DOHH2 (cell line): ENCODE data around the gene HTR6.

Source experiments
- H3F3A ChIP-seq: fragments of 200-600 bp; sonication (generic), shearing (Covaris generic); 2 replicates; pipeline ENCODE4 v1.6.0; 2016; ENCODE audit warnings: antibody characterized with exemption, mild to moderate bottlenecking; ENCODE audit not compliant: control insufficient read depth, insufficient read depth
- H3K27ac ChIP-seq: fragments of 200-600 bp; sonication (generic); 2 replicates; pipeline ENCODE4 v1.5.1; 2014; ENCODE audit warnings: low read depth, mild to moderate bottlenecking, low read length, moderate library complexity
- H3K27me3 ChIP-seq: fragments of 200-600 bp; sonication (generic); 2 replicates; pipeline ENCODE4 v1.6.1; 2014; ENCODE audit warnings: mild to moderate bottlenecking, low read length, mixed read lengths; ENCODE audit not compliant: control insufficient read depth
- H3K36me3 ChIP-seq: fragments of 200-600 bp; sonication (generic); 2 replicates; pipeline ENCODE4 v1.6.1; 2014; ENCODE audit warnings: mild to moderate bottlenecking, low read length, moderate library complexity, mixed read lengths; ENCODE audit not compliant: control insufficient read depth
- H3K4me1 ChIP-seq: fragments of 200-600 bp; sonication (generic); 2 replicates; pipeline ENCODE4 v1.6.1; 2014; ENCODE audit warnings: mild to moderate bottlenecking, low read length, mixed read lengths; ENCODE audit not compliant: control insufficient read depth
- H3K4me2 ChIP-seq: fragments of 200-600 bp; sonication (generic); 2 replicates; pipeline ENCODE4 v1.6.0; 2014; ENCODE audit warnings: mild to moderate bottlenecking, low read length, moderate library complexity
- H3K4me3 ChIP-seq: fragments of 200-600 bp; sonication (generic); 2 replicates; pipeline ENCODE4 v1.5.1; 2014; ENCODE audit warnings: mild to moderate bottlenecking, low read length, mixed read lengths
- H3K79me2 ChIP-seq: fragments of 200-600 bp; sonication (generic); 2 replicates; pipeline ENCODE4 v1.6.1; 2014; ENCODE audit warnings: mild to moderate bottlenecking, low read length, mixed read lengths; ENCODE audit not compliant: control insufficient read depth
- H3K9me2 ChIP-seq: fragments of 200-600 bp; sonication (generic); replicated peaks from 2 replicates; pipeline ENCODE4 v1.6.1; 2014; ENCODE audit warnings: mild to moderate bottlenecking, low read length, mixed read lengths; ENCODE audit not compliant: control insufficient read depth
- H3K9me3 ChIP-seq: fragments of 200-600 bp; sonication (generic); 2 replicates; pipeline ENCODE4 v1.6.1; 2014; ENCODE audit warnings: antibody characterized with exemption, low read length, mixed read lengths; ENCODE audit not compliant: control insufficient read depth, insufficient read depth
- H4K20me1 ChIP-seq: fragments of 200-600 bp; sonication (generic); 2 replicates; pipeline ENCODE4 v1.6.0; 2014; ENCODE audit warnings: low read depth, mild to moderate bottlenecking, antibody characterized with exemption, low read length, moderate library complexity; ENCODE audit not compliant: control insufficient read depth, insufficient read depth
- EZH2phosphoT487 ChIP-seq: fragments of 200-600 bp; sonication (generic); IDR thresholded peaks from 2 replicates; pipeline ENCODE4 v1.6.1; 2017; ENCODE audit warnings: borderline replicate concordance, mild to moderate bottlenecking, antibody characterized with exemption, low read length, moderate library complexity, mixed read lengths
- TF ChIP-seq, protein P1 (sequence below): fragments of 200-600 bp; sonication (generic); IDR thresholded peaks from one replicate; pipeline ENCODE4 v1.5.1; 2014; ENCODE audit warnings: antibody characterized with exemption, mild to moderate bottlenecking, low read depth, low read length; ENCODE audit not compliant: poor library complexity, severe bottlenecking

HTR6 gene

DNA sequence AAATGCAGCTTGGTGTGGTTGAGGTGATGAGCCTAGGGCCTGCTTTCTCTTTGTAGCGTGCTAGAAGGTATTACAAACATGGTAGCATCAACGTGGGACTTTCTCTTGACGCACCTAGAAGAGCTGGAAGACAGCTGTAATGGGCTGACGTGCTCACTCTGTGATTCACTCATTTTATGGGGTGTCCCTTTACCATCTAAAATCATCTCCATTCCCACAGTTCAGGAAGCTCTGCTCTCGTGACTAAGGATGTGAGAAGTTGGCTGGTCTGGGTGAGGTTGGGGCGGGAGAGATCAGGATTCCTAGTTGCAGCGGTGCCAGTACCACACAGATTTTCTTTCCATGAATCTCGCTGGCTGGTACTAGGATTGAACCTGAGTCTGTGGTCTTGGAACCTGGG, 4.2 kb downstream of the HTR6 start:
- Histone ChIP-seq H3K4me3 (no peak overlapping the region), H3K4me1 (no peaks in the 10 kb centered on the region), H3K79me2 (no peaks in the 10 kb centered on the region), H4K20me1 (no peaks in the 10 kb centered on the region), H3F3A (no peaks in the 10 kb centered on the region), H3K4me2 (no peak overlapping the region), H3K27ac (no peak overlapping the region), H3K36me3 (no peaks in the 10 kb centered on the region), H3K27me3 (peaks cover 32% of the 10 kb centered on the region), H3K9me2 (no peaks in the 10 kb centered on the region), H3K9me3 (no peaks in the 10 kb centered on the region)
- TF ChIP-seq EZH2phosphoT487: no peak
- TF ChIP-seq, protein P1, sequence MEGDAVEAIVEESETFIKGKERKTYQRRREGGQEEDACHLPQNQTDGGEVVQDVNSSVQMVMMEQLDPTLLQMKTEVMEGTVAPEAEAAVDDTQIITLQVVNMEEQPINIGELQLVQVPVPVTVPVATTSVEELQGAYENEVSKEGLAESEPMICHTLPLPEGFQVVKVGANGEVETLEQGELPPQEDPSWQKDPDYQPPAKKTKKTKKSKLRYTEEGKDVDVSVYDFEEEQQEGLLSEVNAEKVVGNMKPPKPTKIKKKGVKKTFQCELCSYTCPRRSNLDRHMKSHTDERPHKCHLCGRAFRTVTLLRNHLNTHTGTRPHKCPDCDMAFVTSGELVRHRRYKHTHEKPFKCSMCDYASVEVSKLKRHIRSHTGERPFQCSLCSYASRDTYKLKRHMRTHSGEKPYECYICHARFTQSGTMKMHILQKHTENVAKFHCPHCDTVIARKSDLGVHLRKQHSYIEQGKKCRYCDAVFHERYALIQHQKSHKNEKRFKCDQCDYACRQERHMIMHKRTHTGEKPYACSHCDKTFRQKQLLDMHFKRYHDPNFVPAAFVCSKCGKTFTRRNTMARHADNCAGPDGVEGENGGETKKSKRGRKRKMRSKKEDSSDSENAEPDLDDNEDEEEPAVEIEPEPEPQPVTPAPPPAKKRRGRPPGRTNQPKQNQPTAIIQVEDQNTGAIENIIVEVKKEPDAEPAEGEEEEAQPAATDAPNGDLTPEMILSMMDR: no peak

DNA sequence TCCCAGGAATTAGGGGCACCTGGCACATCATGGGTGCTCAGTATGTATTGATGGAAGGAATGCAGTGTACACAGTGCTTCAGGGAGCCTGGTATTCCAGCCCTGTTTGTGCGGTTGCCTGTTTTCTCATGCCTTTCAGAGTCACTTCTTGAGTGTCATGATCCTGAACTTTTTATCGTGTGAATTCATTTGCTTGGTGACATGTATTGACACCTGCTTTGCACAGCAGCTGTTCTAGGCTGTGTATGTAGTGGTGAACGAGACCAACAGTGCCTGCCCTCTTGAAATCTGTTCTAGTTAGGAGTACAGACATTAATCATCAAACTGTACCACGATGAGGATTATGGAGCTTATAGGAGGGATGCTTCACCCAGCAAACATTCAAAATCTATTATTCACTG, 6.1 kb downstream of the HTR6 start:
- Histone ChIP-seq H3K9me3 (no peaks in the 10 kb centered on the region), H3K4me3 (no peak overlapping the region), H3K9me2 (no peaks in the 10 kb centered on the region), H4K20me1 (no peaks in the 10 kb centered on the region), H3K4me1 (no peaks in the 10 kb centered on the region), H3K79me2 (no peaks in the 10 kb centered on the region), H3K36me3 (no peaks in the 10 kb centered on the region), H3F3A (no peaks in the 10 kb centered on the region), H3K4me2 (no peak overlapping the region), H3K27ac (no peak overlapping the region), H3K27me3 (peaks cover 18% of the 10 kb centered on the region)
- TF ChIP-seq, protein P1: no peak
- no peak for TF ChIP-seq EZH2phosphoT487

DNA sequence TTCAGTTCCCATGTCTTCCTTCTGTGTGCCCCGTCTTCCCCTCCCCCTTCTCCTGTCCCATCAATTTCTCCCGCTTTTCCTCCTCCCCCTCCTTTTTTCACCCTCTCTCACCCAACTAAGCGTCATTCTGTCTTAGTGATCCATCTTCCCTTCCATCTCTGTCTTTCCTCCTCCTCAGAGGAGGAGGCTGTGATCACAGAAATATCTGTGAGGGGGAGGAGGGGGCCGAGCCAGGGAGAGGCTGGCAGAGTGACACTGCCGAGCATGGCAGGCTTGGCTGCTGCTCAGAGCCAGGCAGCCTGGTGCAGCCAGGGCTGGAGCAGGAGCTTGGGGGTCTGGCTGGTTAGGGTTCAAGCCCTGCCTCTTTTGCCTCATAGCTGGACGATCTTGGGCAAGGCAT, 7.6 kb downstream of the HTR6 start:
- H3K4me2 ChIP-seq: no peak overlapping the region
- no peak overlapping the region for H3K4me3 ChIP-seq
- no peak for TF ChIP-seq EZH2phosphoT487
- TF ChIP-seq, protein P1: no peak

DNA sequence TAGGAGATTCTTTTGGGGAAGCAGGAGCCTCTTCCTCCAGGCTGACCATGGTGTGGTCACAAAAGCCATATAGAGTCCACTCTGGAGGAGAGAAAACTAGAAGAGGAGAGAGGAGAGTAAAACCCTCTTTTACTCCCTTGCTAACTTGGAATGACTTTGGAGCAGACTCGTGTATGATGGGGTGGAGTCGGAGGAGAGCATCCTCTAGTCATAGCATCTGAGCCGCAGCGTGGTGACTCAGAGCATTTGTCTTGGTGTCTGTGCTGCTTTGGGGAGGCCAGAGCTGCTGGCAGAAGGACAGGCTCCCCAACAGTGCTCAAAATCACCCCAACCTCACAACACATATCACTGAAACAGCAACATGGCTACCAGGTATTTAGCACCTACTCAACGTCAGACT, 11.1 kb downstream of the HTR6 start:
- TF ChIP-seq, protein P1: no peak
- TF ChIP-seq EZH2phosphoT487: no peak
- no peaks in the 10 kb centered on the region for H3F3A ChIP-seq

More for the DNA sequence above, 7.6 kb downstream of the HTR6 start:
- no peaks in the 10 kb centered on the region for H3K79me2 ChIP-seq
- no peak overlapping the region for H3K27ac ChIP-seq
- H3K27me3 ChIP-seq: peaks cover 9% of the 10 kb centered on the region
- H4K20me1 ChIP-seq: no peaks in the 10 kb centered on the region
- H3F3A ChIP-seq: no peaks in the 10 kb centered on the region
- no peaks in the 10 kb centered on the region for H3K4me1 ChIP-seq
- no peaks in the 10 kb centered on the region for H3K9me3 ChIP-seq
- H3K9me2 ChIP-seq: no peaks in the 10 kb centered on the region
- no peaks in the 10 kb centered on the region for H3K36me3 ChIP-seq

More for the DNA sequence above, 11.1 kb downstream of the HTR6 start:
- Histone ChIP-seq H3K9me3 (no peaks in the 10 kb centered on the region), H3K9me2 (no peaks in the 10 kb centered on the region), H3K4me2 (no peak overlapping the region), H3K4me3 (no peak overlapping the region), H4K20me1 (no peaks in the 10 kb centered on the region), H3K27me3 (peaks cover 9% of the 10 kb centered on the region), H3K27ac (no peak overlapping the region), H3K4me1 (no peaks in the 10 kb centered on the region), H3K36me3 (no peaks in the 10 kb centered on the region), H3K79me2 (no peaks in the 10 kb centered on the region)
